WTC11 (cell line): ENCODE results near the gene LNX2. TPM values are rescaled to one million over a fixed set of nuclear protein-coding genes. Genes with fewer than 3 reads are reported as not detected.

Experiments
- ATAC-seq: fragments of 200-7000 bp; cut with Tn5 transposase; 2 replicates; pipeline ENCODE4 v1.10.0; 2021; ENCODE audit warnings: mild to moderate bottlenecking, moderate library complexity
- CTCF ChIA-PET: fragments of 300-600 bp; sonication (Branson Sonifier 250); formaldehyde crosslinking; loops from one replicate; lab custom pipeline; 2021; ENCODE audit warnings: antibody characterized with exemption; lab: Charles Lee
- POLR2A ChIA-PET: fragments of 350-600 bp; sonication (Branson Sonifier 250); formaldehyde crosslinking; loops from one replicate; lab custom pipeline; 2021; ENCODE audit warnings: antibody characterized with exemption; lab: Charles Lee
- DNase-seq: peaks from one replicate; pipeline ENCODE4 v3.0.0; 2021; ENCODE audit warnings: low spot score
- H3K27ac Mint-ChIP-seq: 2 replicates; pipeline ENCODE4 v1.8.0; 2021; ENCODE audit warnings: mixed read lengths
- H3K27me3 Mint-ChIP-seq: 2 replicates; pipeline ENCODE4 v1.8.0; 2021; ENCODE audit warnings: low read depth, mild to moderate bottlenecking, moderate library complexity, mixed read lengths
- H3K36me3 Mint-ChIP-seq: 2 replicates; pipeline ENCODE4 v1.8.0; 2021; ENCODE audit warnings: mixed read lengths
- H3K4me1 Mint-ChIP-seq: 2 replicates; pipeline ENCODE4 v1.8.0; 2022; ENCODE audit warnings: mixed read lengths
- H3K4me3 Mint-ChIP-seq: 2 replicates; pipeline ENCODE4 v1.8.0; 2021; ENCODE audit warnings: mild to moderate bottlenecking, moderate library complexity, mixed read lengths
- H3K9me3 Mint-ChIP-seq: 2 replicates; pipeline ENCODE4 v1.8.0; 2021; ENCODE audit warnings: mixed read lengths
- CREM ChIP-seq: sonication (generic); formaldehyde crosslinking; IDR thresholded peaks from 2 replicates; pipeline ENCODE4 v1.8.1; 2022; ENCODE audit warnings: mild to moderate bottlenecking, missing genetic modification reagents, moderate library complexity
- E2F4 ChIP-seq: sonication (generic); formaldehyde crosslinking; IDR thresholded peaks from 2 replicates; pipeline ENCODE4 v1.8.1; 2022; ENCODE audit warnings: low read depth, mild to moderate bottlenecking, moderate library complexity, missing genetic modification reagents, borderline replicate concordance
- HMGA2 ChIP-seq: fragments of 250-450 bp; sonication (Bioruptor Pico); IDR thresholded peaks from 2 replicates; pipeline ENCODE4 v1.4.0; 2021; ENCODE audit warnings: mild to moderate bottlenecking, moderate library complexity
- NFYB ChIP-seq: sonication (generic); formaldehyde crosslinking; conservative IDR thresholded peaks from 2 replicates; pipeline ENCODE4 v1.8.0; 2022; ENCODE audit warnings: low read depth, missing genetic modification reagents
- NR2C2 ChIP-seq: sonication (generic); formaldehyde crosslinking; IDR thresholded peaks from 2 replicates; pipeline ENCODE4 v1.8.0; 2022; ENCODE audit warnings: mild to moderate bottlenecking, missing genetic modification reagents
- SOX15 ChIP-seq: fragments of 250-450 bp; sonication (Bioruptor Pico); IDR thresholded peaks from 2 replicates; pipeline ENCODE4 v1.9.0; 2021; ENCODE audit warnings: mild to moderate bottlenecking
- ZNF219 ChIP-seq: sonication (generic); formaldehyde crosslinking; IDR thresholded peaks from 2 replicates; pipeline ENCODE4 v1.8.0; 2023; ENCODE audit warnings: missing genetic modification reagents, mild to moderate bottlenecking, borderline replicate concordance
- ZNF671 ChIP-seq: fragments of 250-450 bp; sonication (Bioruptor Pico); IDR thresholded peaks from 2 replicates; pipeline ENCODE4 v1.8.0; 2021; ENCODE audit warnings: mild to moderate bottlenecking
- total RNA-seq: library from RNA; stranded (reverse); gene quantifications from 3 replicates; pipeline ENCODE4 v1.2.3, GENCODE V29; 2021
- TF ChIP-seq, protein P1 (sequence below): sonication (generic); formaldehyde crosslinking; IDR thresholded peaks from 2 replicates; pipeline ENCODE4 v1.8.1; 2022; ENCODE audit warnings: low read depth, missing genetic modification reagents, borderline replicate concordance
- TF ChIP-seq, protein P2 (sequence below): fragments of 250-450 bp; sonication (Bioruptor Pico); IDR thresholded peaks from 2 replicates; pipeline ENCODE4 v1.9.0; 2021; ENCODE audit warnings: moderate library complexity, mild to moderate bottlenecking, inconsistent platforms, borderline replicate concordance

LNX2 gene
- total RNA-seq, 1 experiment from 2014 or later = 10.1 TPM

GRCh38 chr13:27496006-27496405 lies 124.3 kb downstream of the LNX2 start:
- Mint-ChIP-seq H3K36me3 (no peaks in the 10 kb centered on the region), H3K27me3 (no peaks in the 10 kb centered on the region), H3K4me3 (no peak overlapping the region), H3K4me1 (peaks cover 7% of the 10 kb centered on the region), H3K9me3 (no peaks in the 10 kb centered on the region), H3K27ac (no peak overlapping the region)
- no peak for DNase-seq
- CTCF ChIA-PET = interaction anchor here (1.0 to 1.9 kb wide), 4 partner anchors 12 to 330 kb away, joined by 3 to 7 read pairs (median 4); no protein-coding TSS in a partner anchor
- POLR2A ChIA-PET = interaction anchor here (0.6 kb wide), 1 partner anchor 9 kb away, joined by 5 read pairs; no protein-coding TSS in a partner anchor
- ATAC-seq = no peak
- TF ChIP-seq, protein P1, sequence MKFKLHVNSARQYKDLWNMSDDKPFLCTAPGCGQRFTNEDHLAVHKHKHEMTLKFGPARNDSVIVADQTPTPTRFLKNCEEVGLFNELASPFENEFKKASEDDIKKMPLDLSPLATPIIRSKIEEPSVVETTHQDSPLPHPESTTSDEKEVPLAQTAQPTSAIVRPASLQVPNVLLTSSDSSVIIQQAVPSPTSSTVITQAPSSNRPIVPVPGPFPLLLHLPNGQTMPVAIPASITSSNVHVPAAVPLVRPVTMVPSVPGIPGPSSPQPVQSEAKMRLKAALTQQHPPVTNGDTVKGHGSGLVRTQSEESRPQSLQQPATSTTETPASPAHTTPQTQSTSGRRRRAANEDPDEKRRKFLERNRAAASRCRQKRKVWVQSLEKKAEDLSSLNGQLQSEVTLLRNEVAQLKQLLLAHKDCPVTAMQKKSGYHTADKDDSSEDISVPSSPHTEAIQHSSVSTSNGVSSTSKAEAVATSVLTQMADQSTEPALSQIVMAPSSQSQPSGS (CRISPR knock-in tag) = no peak
- TF ChIP-seq ZNF219 = no peak
- TF ChIP-seq NR2C2 = no peak
- no peak for TF ChIP-seq ZNF671 (CRISPR knock-in tag)
- TF ChIP-seq, protein P2, sequence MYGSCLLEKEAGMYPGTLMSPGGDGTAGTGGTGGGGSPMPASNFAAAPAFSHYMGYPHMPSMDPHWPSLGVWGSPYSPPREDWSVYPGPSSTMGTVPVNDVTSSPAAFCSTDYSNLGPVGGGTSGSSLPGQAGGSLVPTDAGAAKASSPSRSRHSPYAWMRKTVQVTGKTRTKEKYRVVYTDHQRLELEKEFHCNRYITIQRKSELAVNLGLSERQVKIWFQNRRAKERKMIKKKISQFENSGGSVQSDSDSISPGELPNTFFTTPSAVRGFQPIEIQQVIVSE (CRISPR knock-in tag) = no peak
- TF ChIP-seq SOX15 (CRISPR knock-in tag) = no peak
- no peak for TF ChIP-seq CREM (CRISPR knock-in tag)
- TF ChIP-seq E2F4 = no peak
- no peak for TF ChIP-seq NFYB
- TF ChIP-seq HMGA2 = no peak

Other genes with a start within 250 kb of the LNX2 start
- gene GTF3A, start 195.9 kb downstream of the LNX2 start, total RNA-seq = 77.0 to 88.7 TPM (median 78.4 TPM) in 3 replicates
- gene MTIF3, start 170.0 kb downstream of the LNX2 start, total RNA-seq = 42.0 to 50.0 TPM (median 45.1 TPM) in 3 replicates
- gene POLR1D, start 1.4 kb upstream of the LNX2 start, total RNA-seq = 185 to 198 TPM (median 191 TPM) in 3 replicates
- gene GSX1, start 172.0 kb upstream of the LNX2 start, total RNA-seq = not detected in 3 replicates